ENCODE results near the gene CDH4. TPM values are rescaled to one million over a fixed set of nuclear protein-coding genes. Genes with fewer than 3 reads are reported as not detected.

Gene CDH4
- total RNA-seq, 1 experiment from 2014 or later, result 5.3 TPM

GRCh38 chr20:61657721-61658377 is 405.8 kb downstream of the CDH4 start (continued):
- TF ChIP-seq, protein P1, sequence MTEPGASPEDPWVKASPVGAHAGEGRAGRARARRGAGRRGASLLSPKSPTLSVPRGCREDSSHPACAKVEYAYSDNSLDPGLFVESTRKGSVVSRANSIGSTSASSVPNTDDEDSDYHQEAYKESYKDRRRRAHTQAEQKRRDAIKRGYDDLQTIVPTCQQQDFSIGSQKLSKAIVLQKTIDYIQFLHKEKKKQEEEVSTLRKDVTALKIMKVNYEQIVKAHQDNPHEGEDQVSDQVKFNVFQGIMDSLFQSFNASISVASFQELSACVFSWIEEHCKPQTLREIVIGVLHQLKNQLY (CRISPR knock-in tag; IDR thresholded peaks at IDR 0.05), result no peak

DNA sequence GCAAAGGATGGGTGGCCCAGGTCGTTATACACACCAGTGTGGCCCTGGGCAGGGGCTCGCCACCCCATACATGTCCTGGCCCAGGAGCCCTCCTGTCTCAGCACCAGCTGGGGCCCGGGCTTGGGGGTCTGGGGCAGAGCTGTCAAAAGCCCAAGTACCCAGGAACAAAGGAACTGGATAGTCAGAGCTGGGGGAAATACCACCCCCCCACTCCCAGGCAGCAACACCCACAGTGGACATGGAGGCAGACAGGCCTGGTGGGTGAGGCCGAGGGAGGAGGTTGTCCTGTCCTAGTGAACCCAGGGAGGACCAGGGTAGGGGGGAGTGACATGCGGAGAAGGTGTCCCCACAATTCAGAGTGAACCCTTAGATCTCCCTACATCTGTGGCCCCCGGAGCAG is 406.5 kb downstream of the CDH4 start:
- CTCF ChIA-PET, result no interaction called here
- POLR2A ChIA-PET, result no interaction called here
- H3K36me3 Mint-ChIP-seq, result peaks cover 5% of the 10 kb centered on the region

DNA sequence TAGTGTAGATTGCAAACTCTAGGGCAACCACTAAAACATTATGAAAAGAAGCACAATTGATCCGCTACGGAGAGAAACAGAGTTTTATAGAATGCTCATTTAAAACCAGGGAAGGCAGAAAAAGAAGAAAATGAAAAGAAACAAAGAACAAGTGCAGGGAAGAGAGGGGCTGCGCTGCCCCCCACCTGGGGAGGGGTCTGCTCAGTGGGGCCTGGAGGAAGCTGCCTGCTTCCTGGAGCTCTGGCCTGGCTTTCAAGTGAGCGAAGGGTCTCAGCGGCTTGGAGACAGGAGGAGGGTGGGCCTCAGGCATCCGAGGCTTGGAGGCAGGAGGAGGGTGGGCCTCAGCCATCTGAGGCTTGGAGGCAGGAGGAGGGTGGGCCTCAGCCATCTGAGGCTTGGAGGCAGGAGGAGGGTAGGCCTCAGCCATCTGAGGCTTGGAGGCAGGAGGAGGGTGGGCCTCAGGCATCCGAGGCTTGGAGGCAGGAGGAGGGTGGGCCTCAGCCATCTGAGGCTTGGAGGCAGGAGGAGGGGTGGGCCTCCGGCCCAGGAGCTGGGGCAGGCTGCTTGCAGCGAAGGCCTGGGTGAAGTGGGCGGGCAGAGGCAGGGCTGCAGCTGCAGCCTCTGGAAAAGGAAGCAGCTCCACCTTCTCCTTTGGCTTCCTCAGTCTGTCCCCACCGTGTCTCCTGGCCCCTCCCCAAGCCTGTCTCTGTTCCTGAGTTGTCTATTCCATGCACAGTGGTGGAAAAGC is 407.4 kb downstream of the CDH4 start:
- ATAC-seq, result peak; percentile 31; the same call in 1 of the 2 replicates
- Mint-ChIP-seq H3K9me3 (peaks cover 2% of the 10 kb centered on the region), H3K4me3 (no peak overlapping the region), H3K36me3 (no peaks in the 10 kb centered on the region; the same call in 1 of the 2 replicates), H3K27ac (peak overlapping the region; percentile 2; the same call in 1 of the 2 replicates), H3K27me3 (ENCODE audit: low read depth) (peaks cover 12% of the 10 kb centered on the region), H3K4me1 (no peaks in the 10 kb centered on the region)
- CTCF ChIA-PET, result interaction anchor here (0.7 to 0.8 kb wide), 2 partner anchors 11 to 61 kb away, joined by 3 read pairs; no protein-coding TSS in a partner anchor
- TF ChIP-seq NFATC4 (CRISPR knock-in tag; IDR thresholded peaks at IDR 0.05), result no peak
- peak; percentile 42; the same call in 1 of the 2 replicates for TF ChIP-seq ZNF263 (CRISPR knock-in tag; IDR thresholded peaks at IDR 0.05; ENCODE audit: low read depth)
- POLR2A ChIA-PET, result no interaction called here
- DNase-seq (ENCODE audit: low spot score), result no peak

More for the DNA sequence above, 406.5 kb downstream of the CDH4 start:
- peaks cover 7% of the 10 kb centered on the region for H3K9me3 Mint-ChIP-seq
- no peak overlapping the region for H3K4me3 Mint-ChIP-seq
- DNase-seq (ENCODE audit: low spot score) (no peak), ATAC-seq (no peak)
- H3K4me1 Mint-ChIP-seq, result no peaks in the 10 kb centered on the region
- peaks cover 17% of the 10 kb centered on the region for H3K27me3 Mint-ChIP-seq (ENCODE audit: low read depth)
- H3K27ac Mint-ChIP-seq, result no peak overlapping the region
- no peak for TF ChIP-seq CDX4 (CRISPR knock-in tag; IDR thresholded peaks at IDR 0.05; ENCODE audit: borderline replicate concordance)

GRCh38 chr20:61659994-61660346 is 407.9 kb downstream of the CDH4 start:
- H3K4me3 Mint-ChIP-seq, result no peak overlapping the region
- ChIA-PET CTCF (interaction anchor here (0.7 to 0.8 kb wide), 2 partner anchors 11 to 61 kb away, joined by 3 read pairs; no protein-coding TSS in a partner anchor), POLR2A (no interaction called here)
- DNase-seq (ENCODE audit: low spot score), result no peak
- H3K27me3 Mint-ChIP-seq (ENCODE audit: low read depth), result peaks cover 17% of the 10 kb centered on the region
- no peaks in the 10 kb centered on the region for H3K9me3 Mint-ChIP-seq
- no peaks in the 10 kb centered on the region for H3K4me1 Mint-ChIP-seq
- ATAC-seq, result no peak
- H3K36me3 Mint-ChIP-seq, result no peaks in the 10 kb centered on the region
- TF ChIP-seq CREB1 (CRISPR knock-in tag; IDR thresholded peaks at IDR 0.05) (no peak), JAZF1 (CRISPR knock-in tag; IDR thresholded peaks at IDR 0.05) (no peak), TCF7 (CRISPR knock-in tag; IDR thresholded peaks at IDR 0.05; ENCODE audit: low read depth) (no peak)
- TF ChIP-seq, protein P2, sequence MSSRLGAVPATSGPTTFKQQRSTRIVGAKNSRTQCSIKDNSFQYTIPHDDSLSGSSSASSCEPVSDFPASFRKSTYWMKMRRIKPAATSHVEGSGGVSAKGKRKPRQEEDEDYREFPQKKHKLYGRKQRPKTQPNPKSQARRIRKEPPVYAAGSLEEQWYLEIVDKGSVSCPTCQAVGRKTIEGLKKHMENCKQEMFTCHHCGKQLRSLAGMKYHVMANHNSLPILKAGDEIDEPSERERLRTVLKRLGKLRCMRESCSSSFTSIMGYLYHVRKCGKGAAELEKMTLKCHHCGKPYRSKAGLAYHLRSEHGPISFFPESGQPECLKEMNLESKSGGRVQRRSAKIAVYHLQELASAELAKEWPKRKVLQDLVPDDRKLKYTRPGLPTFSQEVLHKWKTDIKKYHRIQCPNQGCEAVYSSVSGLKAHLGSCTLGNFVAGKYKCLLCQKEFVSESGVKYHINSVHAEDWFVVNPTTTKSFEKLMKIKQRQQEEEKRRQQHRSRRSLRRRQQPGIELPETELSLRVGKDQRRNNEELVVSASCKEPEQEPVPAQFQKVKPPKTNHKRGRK (CRISPR knock-in tag; IDR thresholded peaks at IDR 0.05; ENCODE audit: borderline replicate concordance), result no peak
- H3K27ac Mint-ChIP-seq, result no peak overlapping the region

DNA sequence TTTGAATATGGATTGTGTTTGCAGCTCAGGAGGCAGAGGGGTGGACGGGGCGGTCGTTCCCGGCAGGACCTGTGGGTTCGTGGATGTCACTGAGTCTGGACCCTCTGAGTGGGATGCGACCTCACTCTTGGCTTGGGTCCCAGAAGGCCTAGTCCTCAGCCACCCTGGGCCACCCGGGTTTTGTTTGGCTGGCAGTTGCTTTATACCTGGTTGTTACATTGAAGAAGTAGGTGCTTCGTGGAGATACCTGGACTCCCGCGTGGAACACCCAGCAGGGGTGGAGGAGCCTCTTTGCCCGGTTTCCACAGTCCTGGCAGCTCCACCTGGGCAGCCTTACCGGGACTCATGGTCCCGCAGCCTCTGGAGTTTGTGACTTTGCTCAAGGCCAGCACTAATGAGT is 408.5 kb downstream of the CDH4 start:
- Mint-ChIP-seq H3K4me1 (no peaks in the 10 kb centered on the region), H3K9me3 (no peaks in the 10 kb centered on the region), H3K27ac (no peak overlapping the region), H3K27me3 (ENCODE audit: low read depth) (peaks cover 17% of the 10 kb centered on the region), H3K36me3 (no peaks in the 10 kb centered on the region), H3K4me3 (no peak overlapping the region)
- CTCF ChIA-PET, result interaction anchor here (0.7 kb wide), 1 partner anchor 87 kb away, joined by 3 read pairs; no protein-coding TSS in a partner anchor
- DNase-seq (ENCODE audit: low spot score), result no peak
- no peak for ATAC-seq
- POLR2A ChIA-PET, result no interaction called here
- TF ChIP-seq NR1H2 (CRISPR knock-in tag; IDR thresholded peaks at IDR 0.05), result no peak
- no peak for TF ChIP-seq ARID4B (CRISPR knock-in tag; IDR thresholded peaks at IDR 0.05; ENCODE audit: borderline replicate concordance)
- TF ChIP-seq CTCF (IDR thresholded peaks at IDR 0.05), result no peak
- TF ChIP-seq KAT7 (CRISPR knock-in tag; IDR thresholded peaks at IDR 0.05; ENCODE audit: borderline replicate concordance), result no peak
- TF ChIP-seq NR3C1 (CRISPR knock-in tag; conservative IDR thresholded peaks at IDR 0.05; ENCODE audit: low read depth), result no peak
- TF ChIP-seq FOXJ3 (CRISPR knock-in tag; IDR thresholded peaks at IDR 0.05; ENCODE audit: borderline replicate concordance), result no peak
- no peak for TF ChIP-seq TEAD1 (CRISPR knock-in tag; IDR thresholded peaks at IDR 0.05)
